Stimulated activated CD8-positive, alpha-beta memory T cell treated with anti-CD3 and anti-CD28 coated beads, Interleukin-15, amount 100 ng/mL, for 24 hours (primary cell): ENCODE results near the gene ITGA2.

Experiments
- DNase-seq: peaks from one replicate; pipeline ENCODE4 v3.0.0-alpha.2; 2020; ENCODE audit warnings: low read depth

ITGA2 gene

DNA sequence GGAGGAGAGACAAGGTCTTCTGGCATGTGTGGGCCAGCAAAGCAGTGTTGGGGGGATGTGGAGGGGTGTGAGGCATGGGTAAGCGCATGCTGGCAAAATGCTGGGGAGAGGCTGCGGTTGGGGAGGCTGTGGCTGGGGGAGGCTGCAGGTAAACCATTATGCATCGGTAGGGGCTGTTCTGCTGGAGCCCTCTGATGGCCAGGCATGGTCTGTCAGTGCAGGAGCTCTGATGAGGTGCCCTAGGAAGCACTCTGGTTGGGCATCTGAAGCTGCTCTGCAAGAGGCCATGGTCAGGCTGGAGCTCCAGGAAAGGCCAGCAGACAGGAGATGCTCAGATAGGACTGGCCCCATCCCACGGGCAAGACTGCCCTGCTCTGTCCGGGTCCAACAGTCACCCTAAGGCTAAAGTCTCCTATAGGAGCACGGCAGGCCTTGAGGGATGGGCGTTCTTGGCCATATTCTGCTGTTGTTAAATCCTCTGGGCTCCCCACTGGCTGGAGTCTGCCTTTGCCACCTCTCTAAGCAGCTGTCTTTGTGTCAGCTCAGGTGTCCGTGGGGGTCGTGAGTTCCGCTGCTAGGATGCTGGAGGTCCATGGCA lies 28.7 kb downstream of the ITGA2 start:
- no peak for DNase-seq

DNA sequence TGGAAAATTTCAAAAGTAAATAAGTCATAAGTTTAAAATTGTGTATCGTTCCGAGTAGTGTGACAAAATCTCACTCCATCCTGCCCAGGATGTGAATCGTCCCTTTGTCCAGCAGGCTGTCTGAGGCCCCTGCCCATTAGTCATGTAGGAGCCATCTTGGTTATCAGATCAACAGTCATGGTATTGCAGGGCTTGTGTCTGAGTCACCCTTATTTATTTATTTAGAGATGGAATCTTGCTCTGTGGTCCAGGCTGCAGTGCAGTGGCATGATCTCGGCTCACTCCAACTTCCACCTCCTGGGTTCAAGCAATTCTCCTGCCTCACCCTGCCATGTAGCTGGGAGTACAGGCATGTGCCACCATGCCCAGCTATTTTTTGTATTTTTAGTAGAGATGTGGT lies 30.2 kb downstream of the ITGA2 start:
- DNase-seq, result no peak

DNA sequence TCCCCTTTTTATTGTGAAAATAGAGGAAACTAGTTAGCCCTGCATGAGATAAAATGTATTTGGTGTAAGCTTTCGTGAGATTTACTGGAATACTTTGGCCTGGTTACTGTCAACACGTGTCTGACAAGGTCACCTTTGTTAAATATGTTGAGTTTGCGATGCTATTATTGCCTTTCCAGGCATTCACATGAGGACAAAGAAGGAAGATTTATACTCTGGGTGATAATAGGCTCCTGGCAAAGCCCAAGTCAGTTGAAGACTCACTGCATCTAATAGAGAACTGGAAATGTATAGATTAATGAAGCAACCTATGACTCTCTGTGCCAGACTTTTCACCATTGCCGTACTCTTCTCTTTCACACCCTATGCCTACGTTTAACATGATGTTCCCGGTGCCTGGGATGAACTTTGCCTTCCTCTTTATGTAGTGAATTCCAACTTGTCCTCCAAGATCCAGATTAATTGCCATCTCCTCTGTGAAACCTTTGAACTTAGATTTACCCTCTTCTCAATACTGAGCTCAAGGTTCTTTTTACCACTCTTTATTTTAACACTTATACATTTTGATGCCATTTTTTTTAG lies 33.9 kb downstream of the ITGA2 start:
- no peak for DNase-seq

GRCh38 chr5:53023969-53024368 lies 34.8 kb downstream of the ITGA2 start:
- no peak for DNase-seq

- no peak for DNase-seq
Observed at GRCh38 chr5:53024535-53024934, 35.4 kb downstream of the ITGA2 start.

DNA sequence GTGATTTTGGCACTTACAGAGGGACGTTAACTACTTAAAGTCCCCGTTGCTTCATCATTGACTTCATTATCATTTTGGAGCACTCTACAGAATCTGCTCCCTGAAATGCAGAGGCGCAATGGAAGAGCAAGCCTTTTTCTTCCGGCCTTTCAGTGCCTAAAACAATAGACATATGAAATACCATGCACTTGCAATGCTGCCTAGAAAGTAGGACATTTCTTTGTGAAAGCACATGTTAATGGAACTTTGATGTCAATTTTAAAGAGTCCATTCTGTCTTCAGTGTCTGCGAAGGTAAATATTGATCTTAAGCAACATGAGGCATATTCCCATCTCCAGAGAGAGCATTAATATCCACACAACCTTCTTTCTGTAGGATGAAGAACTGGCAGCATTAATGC lies 36.3 kb downstream of the ITGA2 start:
- no peak for DNase-seq

DNA sequence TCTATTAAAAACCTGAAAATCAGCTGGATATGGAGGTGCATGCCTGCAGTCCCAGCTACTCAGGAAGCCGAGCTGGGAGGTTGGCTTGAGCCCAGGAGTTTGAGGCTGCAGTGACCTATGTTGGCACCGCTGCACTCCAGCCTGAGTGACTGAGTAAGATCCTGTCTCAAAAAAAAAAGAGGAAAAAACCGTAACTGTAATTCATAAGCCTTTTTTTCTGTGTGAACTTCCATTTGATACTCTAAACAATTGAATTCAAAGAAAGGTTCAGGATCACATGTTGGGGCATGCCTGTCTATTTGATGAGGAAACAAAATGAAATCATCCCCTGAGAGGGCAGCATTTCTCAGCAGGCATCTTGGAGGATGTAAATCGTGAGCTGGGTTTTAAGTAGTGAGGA lies 38.8 kb downstream of the ITGA2 start:
- no peak for DNase-seq

GRCh38 chr5:53029608-53030007 lies 40.5 kb downstream of the ITGA2 start:
- no peak for DNase-seq

GRCh38 chr5:53030893-53031292 lies 41.7 kb downstream of the ITGA2 start:
- DNase-seq, result no peak

- no peak for DNase-seq
Observed at GRCh38 chr5:53031695-53032096, 42.5 kb downstream of the ITGA2 start.

GRCh38 chr5:53032188-53032587 lies 43.0 kb downstream of the ITGA2 start:
- no peak for DNase-seq

- DNase-seq, result no peak
Observed at GRCh38 chr5:53034832-53035231, 45.7 kb downstream of the ITGA2 start.

DNA sequence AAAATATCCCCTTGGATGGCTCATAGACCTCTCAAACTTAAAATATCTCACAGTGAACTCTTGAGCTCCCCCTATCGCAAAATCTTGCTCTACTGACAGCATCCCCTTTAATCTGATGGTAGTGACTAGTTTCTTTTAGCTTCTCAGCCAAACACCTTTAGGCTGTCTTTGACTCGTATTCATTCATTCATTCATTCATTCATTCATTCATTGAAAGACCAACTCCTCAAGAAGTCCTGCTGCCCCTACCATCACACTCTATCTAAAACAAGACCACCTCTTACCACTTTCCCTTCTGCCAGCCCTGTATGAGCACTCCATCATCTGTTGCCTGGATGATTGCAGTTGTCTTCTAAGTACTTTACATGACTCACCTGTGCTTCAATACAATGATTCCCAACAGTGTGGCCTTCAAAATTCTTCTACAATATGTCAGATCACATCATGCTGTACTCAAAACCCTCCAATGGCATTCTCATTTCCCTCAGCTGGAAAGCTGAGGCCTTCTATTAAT lies 46.8 kb downstream of the ITGA2 start:
- DNase-seq, result no peak

DNA sequence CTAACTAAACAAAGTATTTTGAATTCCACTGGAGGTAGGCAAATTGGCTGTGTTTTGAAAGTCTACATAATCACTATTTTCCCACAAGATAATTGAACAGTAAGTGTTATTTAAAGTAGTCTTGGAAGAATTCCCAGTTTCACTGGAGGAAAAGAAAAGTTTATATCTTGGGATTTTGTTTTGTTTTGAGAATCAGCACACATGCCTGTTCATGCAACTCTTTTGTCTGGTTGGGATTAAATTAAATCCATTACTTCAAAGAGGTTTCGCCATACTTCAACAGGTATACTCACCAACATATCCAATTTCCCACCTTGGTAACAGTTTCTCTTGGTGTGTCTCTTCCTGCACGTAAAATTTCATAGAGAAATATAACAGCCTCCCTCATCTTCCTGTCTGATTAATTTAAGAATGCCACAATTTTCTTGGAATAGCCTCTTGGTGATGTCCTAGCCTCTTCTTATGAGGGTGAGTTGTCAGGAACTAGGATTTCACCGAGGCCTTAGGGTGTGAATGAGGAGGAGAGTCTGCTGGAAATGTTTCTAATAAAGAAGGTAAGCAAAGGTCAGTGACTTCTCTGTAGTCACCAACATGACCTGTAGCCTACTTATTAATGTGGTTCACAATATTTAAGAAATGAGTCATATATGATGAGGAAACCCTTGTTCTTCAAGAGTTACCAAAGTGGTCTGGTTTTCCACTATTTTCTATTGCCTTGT lies 48.1 kb downstream of the ITGA2 start:
- DNase-seq, result no peak

GRCh38 chr5:53038196-53038847 lies 49.2 kb downstream of the ITGA2 start:
- no peak for DNase-seq

GRCh38 chr5:53039855-53040254 lies 50.7 kb downstream of the ITGA2 start:
- DNase-seq, result no peak

GRCh38 chr5:53041071-53041692 lies 52.0 kb downstream of the ITGA2 start:
- no peak for DNase-seq

GRCh38 chr5:53041740-53042139 lies 52.6 kb downstream of the ITGA2 start:
- DNase-seq, result no peak

DNA sequence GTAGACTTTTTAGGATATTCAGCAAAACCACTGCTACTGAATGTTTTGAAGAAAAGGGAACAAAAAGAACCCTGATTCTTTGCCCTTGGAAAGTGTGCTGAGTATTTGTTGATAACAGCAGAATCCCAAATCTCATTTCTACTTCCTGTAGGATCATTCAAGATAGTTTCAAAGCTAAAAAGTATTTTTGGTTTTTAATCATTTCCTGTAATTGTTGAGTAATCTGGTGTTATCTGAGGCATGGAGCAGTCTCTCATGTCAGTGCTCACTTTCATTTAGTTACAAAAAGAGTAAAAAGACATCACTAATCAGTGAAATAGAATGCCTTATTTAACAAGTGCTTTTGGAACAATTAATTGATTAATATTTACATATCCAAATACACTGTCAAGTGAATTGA lies 56.1 kb downstream of the ITGA2 start:
- no peak for DNase-seq

GRCh38 chr5:53048248-53048647 lies 59.1 kb downstream of the ITGA2 start:
- DNase-seq, result no peak

- DNase-seq, result no peak
Observed at GRCh38 chr5:53052499-53052898, 63.3 kb downstream of the ITGA2 start.

- no peak for DNase-seq
Observed at GRCh38 chr5:53053364-53053763, 64.2 kb downstream of the ITGA2 start.

DNA sequence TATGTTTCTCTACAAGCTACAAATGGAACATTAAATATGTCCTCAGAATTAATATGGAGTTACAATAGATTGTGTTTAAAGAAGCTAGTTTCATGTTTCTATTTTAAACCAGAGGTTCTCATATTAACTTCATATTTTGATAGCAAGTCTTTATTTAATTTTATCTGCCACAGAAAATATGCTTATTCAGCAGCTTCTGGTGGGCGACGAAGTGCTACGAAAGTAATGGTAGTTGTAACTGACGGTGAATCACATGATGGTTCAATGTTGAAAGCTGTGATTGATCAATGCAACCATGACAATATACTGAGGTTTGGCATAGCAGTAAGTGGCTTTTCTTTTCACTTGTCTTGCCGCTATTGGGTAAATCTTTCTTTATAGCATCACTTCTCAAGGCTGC lies 66.2 kb downstream of the ITGA2 start:
- no peak for DNase-seq
